ENCODE data around the gene TSACC.
A peak's percentile ranks its signal among the peaks of the same experiment; 100 is the strongest.

The TSACC gene

GRCh38 chr1:156376958-156377919 lies 38.9 kb downstream of the TSACC start:
- DNase-seq, result no peak

GRCh38 chr1:156378557-156378956 lies 40.2 kb downstream of the TSACC start:
- no peak for DNase-seq

GRCh38 chr1:156379420-156380165 lies 41.3 kb downstream of the TSACC start:
- DNase-seq, result no peak

- no peak for DNase-seq
Measured at GRCh38 chr1:156382561-156382960, 44.2 kb downstream of the TSACC start.

- peak; percentile 40 for DNase-seq
Measured at GRCh38 chr1:156383023-156383422, 44.7 kb downstream of the TSACC start.

DNA sequence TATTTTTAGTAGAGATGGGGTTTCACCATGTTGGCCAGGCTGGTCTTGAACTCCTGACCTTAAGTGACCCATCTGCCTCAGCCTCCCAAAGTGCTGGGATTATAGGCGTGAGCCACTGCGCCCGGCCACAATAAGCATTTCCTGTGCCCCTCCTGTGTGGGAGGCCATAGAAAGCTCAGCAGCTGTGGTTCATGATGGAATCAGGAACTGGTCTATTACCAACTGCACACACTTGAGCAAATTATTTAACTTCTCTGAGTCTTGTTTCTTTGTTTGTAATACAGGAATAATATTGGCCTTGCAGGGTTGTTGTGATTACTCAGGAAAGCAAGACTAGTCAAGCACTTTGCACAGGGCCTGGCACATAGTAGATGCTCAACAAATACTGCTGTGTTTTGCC lies 45.7 kb downstream of the TSACC start:
- DNase-seq, result no peak

DNA sequence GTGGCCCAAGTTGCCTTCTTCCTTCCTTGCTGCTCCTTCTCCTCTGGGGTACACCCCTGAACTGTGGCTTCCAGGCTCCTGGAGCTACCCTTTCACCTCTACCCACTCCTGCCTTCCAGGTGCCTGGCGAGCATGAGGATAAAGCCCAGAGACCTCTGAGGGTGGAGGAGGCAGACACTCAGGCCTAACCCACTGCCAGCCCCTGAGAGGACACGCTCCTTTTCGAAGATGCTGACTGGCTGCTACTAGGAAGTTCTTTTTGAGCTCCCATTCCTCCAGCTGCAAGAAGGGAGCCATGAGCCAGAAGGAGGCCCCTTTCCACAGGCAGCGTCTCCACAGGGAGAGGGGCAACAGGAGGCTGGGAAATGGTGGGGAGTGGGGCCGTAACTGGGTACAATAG lies 46.3 kb downstream of the TSACC start:
- DNase-seq, result no peak

GRCh38 chr1:156385534-156386031 lies 47.3 kb downstream of the TSACC start:
- peak; percentile 66 for DNase-seq

DNA sequence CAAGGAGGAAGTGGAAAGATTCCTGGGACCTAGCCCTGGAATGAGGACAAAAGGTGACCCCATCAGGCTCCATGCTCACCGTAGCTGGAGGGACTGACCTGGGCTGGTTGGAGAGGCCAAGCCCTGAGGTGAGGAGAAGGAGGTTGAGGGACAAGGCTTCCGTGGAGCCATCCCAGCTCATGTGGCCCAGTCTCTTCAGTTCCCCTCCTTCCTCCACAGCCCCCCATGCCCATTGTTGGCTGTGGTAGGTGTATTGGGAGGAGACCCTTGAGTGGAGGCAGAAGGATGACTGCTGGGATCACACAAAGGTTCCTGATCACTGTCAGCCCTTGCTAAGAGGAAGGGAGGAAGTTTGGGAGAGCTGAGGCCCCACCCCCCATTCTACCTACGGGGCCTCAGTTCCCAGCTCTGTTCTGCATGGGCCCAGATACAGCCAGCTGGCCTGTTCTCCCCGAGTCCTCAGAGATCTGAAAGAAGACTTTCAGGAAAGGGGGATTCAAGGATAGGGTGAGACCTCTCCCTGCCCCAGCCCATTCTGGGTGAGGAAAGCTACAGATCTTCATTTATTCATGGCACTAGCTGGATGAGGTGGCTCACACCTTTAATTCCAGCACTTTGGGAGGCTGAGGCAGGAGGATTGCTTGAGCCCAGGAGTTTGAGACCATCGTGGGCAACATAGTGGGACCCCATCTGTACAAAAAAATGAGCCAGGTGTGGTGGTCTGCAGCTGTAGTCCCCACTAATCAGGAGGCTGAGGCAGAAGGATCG lies 48.0 kb downstream of the TSACC start:
- DNase-seq, result no peak

DNA sequence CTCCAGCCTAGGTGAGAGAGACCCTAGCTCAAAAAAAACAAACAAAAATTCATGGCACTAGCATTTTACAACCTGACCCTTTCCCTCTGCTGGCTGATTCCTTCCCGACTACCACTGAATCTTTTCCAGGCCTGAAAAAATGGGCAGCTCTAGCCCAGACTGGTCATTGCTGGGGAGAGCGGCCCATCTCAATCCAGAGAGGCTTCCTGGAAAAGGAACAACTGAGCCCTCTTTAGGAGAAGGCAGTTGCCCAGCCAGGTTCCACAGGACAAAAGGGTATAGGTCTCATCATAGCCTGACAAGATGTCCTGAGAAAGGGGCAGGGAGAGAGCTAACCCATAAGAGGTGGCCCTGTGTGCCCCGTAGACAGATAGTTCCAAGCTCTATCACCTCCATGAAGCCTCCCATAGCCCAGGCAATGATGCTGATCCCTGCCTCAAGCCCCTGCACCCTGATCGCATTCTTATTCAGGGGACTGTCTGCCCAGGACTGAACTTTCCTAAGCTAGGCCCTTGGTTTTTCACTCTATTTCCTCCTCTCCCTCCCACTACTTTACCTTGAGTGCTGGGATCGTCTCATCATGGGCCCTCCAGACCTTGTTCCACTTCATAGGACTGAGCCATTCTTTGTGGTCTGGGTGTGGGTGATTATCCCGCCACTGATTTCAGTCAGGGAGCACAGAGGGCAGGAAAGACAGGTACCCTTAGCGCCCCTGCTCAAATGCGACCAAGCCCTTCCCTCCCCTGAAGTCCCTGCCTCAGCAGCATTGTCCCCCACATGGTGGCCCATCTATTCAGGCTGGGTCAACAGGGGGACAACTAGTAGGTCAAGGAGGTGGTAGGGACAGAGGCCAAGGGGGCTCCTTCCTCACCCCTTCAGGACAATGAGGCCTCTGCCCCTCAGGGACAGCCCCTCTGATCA lies 48.9 kb downstream of the TSACC start:
- DNase-seq, result no peak

DNA sequence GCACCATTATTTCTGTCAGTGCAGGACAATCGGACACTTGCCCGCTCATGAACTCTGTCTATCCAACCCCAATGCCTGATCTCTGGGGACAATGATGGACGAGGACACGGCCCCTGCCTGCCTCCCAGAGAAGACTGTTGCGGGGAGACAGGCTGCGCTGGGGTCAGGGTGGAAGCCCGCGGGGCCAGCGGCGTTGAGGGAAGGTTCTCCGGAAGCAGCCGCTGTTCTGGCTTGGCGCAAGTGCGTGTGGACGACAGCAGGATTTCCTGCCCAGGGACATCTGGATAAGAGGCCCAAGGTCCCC lies 49.5 kb downstream of the TSACC start:
- no peak for DNase-seq

GRCh38 chr1:156388174-156389137 lies 50.1 kb downstream of the TSACC start:
- no peak for DNase-seq

- no peak for DNase-seq
Measured at GRCh38 chr1:156389311-156389710, 51.0 kb downstream of the TSACC start.

DNA sequence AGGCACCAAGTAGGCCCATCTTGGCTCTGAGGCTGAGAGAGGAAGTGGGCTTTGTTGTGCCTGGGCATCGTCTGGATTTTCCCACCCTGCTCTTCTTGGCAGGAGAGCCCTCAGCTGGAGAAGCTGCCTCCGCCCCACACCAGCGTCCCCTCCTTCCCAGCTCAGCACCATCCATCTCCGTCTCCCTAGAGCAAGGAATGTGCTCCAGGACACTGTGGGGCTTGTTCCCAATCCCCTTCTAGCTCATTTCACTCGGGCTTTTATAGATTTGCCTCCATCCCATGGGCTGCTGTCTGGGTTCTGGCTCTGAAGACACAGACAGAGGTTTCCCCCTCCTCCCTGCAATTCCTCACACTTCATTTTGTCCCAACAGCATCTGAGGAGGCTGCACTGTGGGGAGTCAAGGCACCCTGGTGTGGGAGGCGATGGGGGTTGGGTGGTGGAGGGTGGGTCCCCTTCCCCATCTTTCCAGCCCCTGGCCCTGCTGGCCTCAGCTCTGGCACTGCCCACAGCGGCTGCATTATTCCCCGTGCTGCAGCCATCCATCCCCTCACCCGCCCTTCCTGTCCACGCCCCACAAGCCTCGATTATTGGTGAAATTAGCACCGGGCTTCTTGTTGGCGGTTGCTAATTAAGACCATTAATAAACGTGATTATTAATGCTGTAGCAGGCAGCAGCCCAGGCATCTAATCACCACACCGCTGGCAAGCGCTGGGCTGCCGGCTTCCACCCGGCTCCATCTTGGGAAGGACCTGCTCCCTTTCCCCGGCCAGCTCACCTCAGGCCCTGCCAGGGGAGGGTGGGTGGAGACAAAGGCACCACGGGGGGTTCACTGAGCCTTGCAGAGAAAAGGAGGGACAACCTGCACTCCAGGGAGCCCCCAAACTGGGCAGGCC lies 52.4 kb downstream of the TSACC start:
- DNase-seq, result no peak

- DNase-seq, result no peak
Measured at GRCh38 chr1:156391366-156391677, 53.0 kb downstream of the TSACC start.

DNA sequence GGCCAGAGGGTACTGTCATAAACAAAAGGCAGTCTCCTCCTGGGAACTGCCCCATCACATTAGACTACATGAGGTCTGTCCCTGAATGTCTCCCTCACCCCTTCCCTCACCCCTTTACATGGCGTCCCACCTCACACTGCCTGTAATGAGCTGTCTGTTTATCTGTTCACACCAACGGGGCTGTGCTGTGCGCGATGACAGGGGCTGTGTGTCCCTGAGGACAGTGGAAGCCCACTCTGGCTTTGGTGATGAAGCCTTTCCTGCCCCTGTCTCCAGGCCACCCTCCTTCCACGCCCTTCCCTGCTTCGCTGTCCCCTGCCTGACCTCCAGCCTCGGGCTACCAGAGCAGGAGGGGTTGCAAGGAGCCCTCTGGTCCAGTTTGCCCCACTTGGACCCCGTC lies 53.4 kb downstream of the TSACC start:
- DNase-seq, result no peak

GRCh38 chr1:156392452-156392853 lies 54.1 kb downstream of the TSACC start:
- DNase-seq, result no peak

- DNase-seq, result no peak
Measured at GRCh38 chr1:156393095-156393494, 54.8 kb downstream of the TSACC start.

- no peak for DNase-seq
Measured at GRCh38 chr1:156394082-156394481, 55.8 kb downstream of the TSACC start.

Measured in activated CD4-positive, alpha-beta T cell treated with anti-CD3 and anti-CD28 coated beads for 1 hour (primary cell).